HG03378 (cell line): ENCODE data around the gene HAGH.
A peak's percentile ranks its signal among the peaks of the same experiment; 100 is the strongest.

Experiments
- ATAC-seq: cut with Tn5 transposase; IDR thresholded peaks from one replicate; pipeline ENCODE4 v1.9.1; 2021; ENCODE audit warnings: mild to moderate bottlenecking, moderate library complexity; ENCODE audit not compliant: unreplicated experiment

HAGH gene

GRCh38 chr16:1788095-1788707, 38.4 kb downstream of the HAGH start:
- no peak for ATAC-seq

- no peak for ATAC-seq
These were observed 39.1 kb downstream of the HAGH start for GRCh38 chr16:1787322-1788094.

DNA sequence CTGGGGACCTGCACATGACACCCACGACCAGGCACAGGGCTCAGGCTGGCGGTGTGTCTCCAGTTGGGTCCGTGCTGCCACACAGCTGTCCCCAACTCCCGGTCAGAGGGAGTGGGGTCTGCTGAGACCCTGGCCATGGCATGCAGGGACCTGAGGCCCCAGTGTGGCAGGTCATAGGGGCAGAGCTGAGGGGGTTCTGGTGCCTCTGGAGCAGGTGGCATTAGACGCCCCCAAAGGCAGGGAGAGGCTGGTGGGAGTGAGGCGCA, 39.6 kb downstream of the HAGH start:
- no peak for ATAC-seq

DNA sequence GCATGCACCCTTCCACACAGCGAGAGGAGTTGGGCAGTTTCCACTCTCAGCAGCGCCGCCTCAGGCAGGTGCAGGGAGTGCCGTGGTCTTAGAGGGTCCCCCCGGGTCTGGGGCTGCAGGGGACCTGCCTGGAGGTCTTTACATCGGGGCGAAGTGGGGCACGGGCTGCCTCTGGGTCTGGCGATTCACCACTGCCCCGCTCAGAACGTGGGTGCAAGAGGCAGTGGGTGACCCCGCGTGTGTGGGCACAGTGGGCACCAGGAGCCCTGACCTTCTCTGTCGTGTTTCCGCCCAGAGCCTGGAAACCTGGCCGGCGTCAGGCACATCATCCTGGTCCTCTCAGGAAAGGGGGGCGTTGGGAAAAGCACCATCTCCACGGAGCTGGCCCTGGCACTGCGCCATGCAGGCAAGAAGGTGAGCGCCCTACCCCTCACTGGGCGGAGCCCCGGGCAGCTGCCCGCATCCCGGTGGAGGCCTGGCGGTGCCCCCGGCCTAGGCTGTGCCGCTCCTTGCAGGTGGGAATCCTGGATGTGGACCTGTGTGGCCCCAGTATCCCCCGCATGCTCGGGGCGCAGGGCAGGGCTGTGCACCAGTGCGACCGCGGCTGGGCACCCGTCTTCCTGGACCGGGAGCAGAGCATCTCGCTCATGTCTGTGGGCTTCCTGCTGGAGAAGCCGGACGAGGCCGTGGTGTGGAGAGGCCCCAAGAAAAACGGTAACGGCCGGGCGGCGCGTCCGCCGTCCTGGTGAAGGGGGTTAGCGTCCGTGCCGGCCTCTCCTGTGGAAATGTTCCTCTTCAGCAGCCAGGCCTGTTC, 40.2 kb downstream of the HAGH start:
- no peak for ATAC-seq

DNA sequence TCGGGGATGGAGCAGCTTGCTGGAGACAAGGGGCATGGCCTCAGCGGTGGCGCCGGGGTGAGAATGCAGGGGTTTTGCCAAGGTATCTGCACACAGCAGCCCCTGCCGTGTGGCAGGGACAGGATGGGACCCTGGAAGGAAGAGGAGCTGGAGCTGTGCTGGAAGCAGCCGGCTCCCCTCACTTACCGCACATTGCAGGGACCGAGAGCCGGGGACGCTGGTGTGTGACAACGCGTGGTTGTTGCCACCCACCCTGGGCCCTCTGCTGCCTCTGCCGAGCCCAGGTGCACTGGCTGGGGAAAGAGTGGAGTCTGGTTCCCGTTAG, 40.8 kb downstream of the HAGH start:
- ATAC-seq = no peak

- no peak for ATAC-seq
These were observed 41.4 kb downstream of the HAGH start for GRCh38 chr16:1784977-1785845.

- ATAC-seq = peak; percentile 85
These were observed 44.0 kb downstream of the HAGH start, which contains the start of the genes NUBP2 and SPSB3 for GRCh38 chr16:1782408-1783264. TSS of gene NUBP2 (plus strand) at chr16:1782960. CDS start at chr16:1783021, 61 bp downstream. TSS of gene SPSB3 (minus strand) at chr16:1782571. CDS start at chr16:1781483, 1,088 bp downstream.

- no peak for ATAC-seq
These were observed 44.7 kb downstream of the HAGH start for GRCh38 chr16:1781758-1782407.

DNA sequence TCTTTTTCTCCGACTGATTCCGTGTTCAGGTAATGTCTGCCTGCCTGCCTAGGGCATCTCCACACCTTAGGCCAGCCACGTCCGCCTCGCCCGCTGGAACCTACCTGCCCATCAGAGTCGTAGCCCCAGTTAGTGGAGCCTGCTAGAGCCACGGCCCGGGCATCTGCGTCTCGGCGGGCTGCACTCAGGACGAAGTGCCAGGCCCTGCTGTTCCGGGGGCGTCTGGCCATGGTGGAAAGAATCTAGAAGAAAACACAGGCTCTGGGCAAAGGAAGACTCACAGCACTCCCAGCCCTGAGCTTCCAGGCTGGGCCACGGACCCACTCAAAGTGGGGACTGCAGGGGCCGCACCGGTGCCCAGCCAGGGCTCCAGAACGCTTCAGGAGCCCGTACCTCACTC, 45.4 kb downstream of the HAGH start:
- no peak for ATAC-seq

DNA sequence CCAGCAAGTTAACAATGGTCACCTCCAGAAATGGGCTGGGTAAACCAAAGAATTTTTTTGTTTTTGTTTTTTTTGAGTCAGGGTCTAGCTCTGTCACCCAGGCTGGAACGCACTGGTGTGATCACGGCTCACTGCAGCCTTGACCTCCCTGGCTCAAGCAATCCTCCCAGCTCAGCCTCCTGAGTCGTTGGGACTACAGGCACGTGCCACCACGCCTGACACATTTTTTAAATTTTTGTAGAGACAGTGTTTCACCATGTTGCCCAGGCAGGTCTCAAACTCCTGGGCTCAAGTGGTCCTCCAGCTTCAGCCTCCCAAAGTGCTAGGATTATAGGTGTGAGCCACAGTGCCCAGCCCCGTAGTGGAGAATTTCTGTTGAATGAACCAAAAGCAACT, 46.0 kb downstream of the HAGH start:
- no peak for ATAC-seq

DNA sequence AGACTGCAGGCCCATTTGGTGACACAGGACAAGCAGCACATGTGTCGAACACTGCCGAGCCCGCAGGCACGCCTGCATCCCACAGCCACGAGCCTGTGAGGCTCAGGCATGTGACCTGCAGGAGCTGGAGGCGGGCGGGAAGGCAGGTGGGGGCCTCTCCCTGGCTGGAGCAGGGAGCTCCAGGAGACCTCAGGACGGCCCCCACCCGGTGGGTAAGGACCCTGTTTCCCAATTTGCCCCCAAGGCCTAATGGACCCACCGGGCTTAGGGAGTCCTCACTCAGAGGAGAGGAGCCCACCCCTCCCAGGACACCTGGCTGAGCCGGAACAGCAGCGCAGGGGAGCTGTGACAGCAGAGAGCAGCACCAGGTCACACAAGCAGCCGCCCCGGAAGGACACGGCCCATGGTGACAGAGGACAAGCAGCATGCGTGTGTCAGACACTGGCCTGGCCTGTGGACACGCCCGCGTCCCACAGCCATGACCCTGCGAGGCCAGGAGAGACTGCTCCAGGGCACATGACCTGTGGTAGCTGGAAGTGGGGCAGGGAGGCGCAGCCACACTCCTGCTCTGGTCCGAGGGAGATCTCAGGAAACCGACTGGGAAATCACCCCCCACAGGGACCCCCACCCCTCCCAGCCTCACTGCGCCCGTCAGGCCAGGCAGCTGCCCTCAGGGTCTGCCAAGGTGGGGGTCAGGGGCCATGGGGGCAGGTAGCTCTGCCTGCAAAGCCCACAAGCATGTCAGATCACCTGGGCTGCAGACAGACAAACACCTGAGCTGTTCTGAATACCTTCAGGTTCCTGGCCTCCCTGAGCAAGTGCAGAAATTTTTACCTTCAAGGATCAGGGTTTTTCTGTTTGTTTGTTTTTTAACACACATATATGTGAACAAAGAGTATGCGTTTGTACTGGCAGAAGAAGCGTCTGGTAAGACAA, 46.6 kb downstream of the HAGH start:
- no peak for ATAC-seq

- no peak for ATAC-seq
These were observed 47.4 kb downstream of the HAGH start for GRCh38 chr16:1779234-1779701.

DNA sequence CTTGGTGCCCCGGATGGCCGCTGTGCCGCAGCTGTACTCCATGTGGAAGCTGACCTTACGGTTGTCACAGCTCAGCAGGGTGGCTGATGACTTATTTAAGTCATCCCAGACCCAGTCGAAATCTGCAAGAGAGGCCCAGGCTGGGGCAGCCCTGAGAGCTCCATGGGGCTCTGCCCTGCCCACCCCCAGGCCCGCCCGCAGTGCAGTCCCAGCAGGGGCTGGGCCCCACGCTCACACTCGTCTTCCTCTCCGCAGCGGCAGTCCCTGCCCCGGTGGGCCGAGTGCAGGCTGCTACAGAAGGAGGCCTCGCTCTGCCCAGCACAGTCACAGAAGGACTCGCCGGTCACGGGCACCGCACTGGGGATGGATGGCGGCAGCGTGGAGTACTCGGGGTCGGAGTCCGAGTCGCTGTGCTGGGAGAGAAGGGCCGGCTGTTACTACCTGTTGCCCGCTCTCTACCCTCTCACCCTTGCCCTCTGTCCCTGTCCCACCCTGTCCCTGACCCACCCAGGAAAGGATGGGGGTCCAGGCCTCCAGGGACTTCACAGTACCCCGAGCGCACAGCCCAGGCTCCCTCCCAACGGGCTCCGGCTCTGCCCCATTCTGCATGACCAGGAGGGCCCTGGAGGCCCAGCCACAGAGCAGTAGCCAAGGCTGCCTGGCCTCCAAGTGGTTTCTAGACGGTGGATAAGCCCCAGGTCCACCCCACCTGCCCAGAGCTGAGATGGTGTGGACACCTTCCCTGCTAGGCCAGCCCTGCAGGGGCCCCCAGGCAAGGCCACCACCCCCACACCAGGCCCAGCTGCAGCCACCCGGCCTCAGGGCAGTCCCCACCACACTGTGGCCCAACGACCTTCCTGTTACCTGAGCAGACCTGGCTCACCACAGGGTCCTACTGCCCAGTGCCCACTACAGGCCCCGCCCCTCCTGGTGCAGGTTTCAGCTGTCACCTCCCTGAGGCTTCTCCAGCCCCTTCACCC, 48.1 kb downstream of the HAGH start:
- ATAC-seq = no peak

- no peak for ATAC-seq
These were observed 49.0 kb downstream of the HAGH start for GRCh38 chr16:1777375-1778199.

GRCh38 chr16:1776991-1777374, 49.6 kb downstream of the HAGH start:
- ATAC-seq = no peak

GRCh38 chr16:1776672-1776955, 50.0 kb downstream of the HAGH start:
- ATAC-seq = no peak
